Dermis microvascular lymphatic vessel endothelial cell (primary cell): ENCODE measurements around the gene SUSD2. TPM values are rescaled to one million over a fixed set of nuclear protein-coding genes. Genes with fewer than 3 reads are reported as not detected.
"Not testable (repeated sequence)": the region's sequence is repeated elsewhere in the genome, so short reads cannot be mapped to it uniquely, and the experiment has no call there.

Source experiments
- DNase-seq, 2 donors: peaks; one replicate each; pipeline versions ENCODE4 v3.0.0 to v3.0.0-alpha.2; 2010; ENCODE audit warnings: low read depth in 2 of 2
- total RNA-seq: library from RNA; depleted of rRNA; stranded (reverse); fragments of >200 nt; gene quantifications from 2 replicates; pipeline ENCODE4 v1.2.1, GENCODE V29; 2014

The SUSD2 gene
- total RNA-seq, 1 donor from 2014 or later, result 0.26 TPM

DNA sequence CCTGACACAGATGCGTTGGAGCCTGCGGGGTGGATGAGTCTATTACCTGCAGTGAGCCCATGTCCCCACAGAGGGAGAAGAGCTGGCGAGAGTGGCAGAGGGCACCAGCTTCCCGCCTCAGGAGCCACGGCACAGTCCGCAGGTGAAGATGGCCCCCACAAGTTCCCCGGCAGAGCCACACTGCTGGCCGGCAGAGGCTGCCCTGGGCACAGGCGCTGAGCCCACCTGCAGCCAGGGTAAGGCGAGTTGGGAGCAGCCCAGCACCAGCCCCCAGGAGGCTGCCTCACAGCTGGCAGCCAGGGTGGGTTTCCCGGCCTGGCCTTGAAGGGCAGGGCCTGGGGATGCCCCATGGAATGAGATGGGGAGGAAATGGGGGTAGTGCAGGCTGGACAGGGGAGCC, 5.2 kb upstream of the SUSD2 start:
- no peak for DNase-seq

GRCh38 chr22:24176630-24177029, 4.7 kb upstream of the SUSD2 start:
- no peak for DNase-seq

DNA sequence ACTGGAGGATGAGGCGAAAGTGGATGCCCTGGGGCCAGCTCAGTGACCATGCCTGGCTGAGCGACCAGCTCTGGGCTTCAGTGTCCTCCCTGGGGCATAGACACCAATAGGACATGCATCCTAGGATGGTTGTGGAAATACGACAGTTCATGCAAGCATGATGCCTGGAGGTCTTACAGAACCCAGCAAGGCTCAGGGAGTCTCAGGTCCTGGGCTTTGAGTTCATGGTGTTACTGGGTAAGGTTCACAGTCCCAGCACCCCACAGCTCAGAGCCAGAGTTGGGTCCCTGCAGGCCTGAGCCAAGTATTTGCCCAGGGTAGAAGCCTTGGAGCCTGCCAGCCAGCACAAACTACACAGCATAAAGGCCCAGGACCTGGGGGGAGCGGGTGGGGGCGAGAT, 4.2 kb upstream of the SUSD2 start:
- no peak for DNase-seq

DNA sequence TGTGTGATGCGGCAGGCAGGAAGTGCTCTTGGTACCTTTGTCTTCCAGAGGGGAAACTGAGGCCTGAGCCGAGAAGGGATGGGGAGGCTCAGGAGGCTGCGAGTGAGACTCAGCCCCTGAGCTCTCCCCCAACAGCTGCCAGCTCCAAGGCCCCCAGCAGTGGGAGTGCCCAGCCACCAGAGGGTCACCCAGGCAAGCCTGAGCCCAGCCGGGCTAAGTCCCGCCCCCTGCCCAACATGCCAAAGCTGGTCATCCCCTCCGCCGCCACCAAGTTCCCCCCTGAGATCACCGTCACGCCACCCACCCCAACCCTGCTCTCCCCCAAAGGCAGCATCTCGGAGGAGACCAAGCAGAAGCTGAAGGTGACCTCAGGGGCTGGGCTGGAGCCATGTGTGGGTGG, 3.8 kb upstream of the SUSD2 start:
- no peak for DNase-seq

GRCh38 chr22:24178021-24178431, 3.3 kb upstream of the SUSD2 start:
- DNase-seq, result no peak

DNA sequence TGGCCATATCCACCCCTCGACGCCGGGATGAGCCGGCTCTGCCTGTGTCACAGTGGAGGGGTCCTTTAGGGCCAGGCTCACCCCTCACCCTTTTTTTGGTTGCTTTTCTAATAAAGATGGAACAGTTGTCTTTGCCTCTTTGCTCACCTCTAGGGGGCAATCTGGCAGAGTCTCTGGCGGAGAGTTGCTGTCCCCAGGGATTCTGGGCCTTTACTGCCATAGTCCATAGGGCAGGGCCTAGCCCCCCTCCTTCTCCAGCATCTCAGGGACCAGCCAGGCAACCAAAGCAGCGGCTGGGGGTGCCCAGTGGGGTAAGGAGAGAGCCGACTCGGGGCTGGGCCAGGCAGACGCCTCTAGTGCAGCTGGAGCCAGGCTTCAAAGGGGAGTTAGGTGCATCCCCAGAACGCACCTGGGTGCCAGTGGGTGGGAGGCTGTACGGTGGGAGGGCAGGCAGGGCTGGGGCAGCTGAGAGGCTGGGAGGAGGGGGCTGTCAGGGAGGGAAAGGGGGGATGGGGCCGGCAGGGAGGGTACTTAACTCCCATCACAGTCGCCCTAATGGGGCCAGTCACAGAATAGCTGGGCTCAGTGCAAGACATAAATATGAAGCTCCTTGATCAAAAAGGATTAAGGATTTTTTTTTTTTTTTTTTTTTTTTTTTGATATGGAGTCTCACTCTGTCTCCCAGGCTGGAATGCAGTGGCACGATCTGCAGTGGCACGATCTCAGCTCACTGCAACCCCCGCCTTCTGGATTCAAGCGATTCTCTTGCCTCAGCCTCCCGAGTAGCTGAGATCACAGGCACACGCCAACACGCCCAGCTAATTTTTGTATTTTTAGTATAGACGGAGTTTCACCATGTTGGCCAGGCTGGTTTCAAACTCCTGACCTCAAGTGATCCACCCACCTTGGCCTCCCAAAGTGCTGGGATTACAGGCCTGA, 2.5 kb upstream of the SUSD2 start:
- DNase-seq, result no peak

GRCh38 chr22:24179478-24180210, 1.6 kb upstream of the SUSD2 start:
- no peak for DNase-seq

- DNase-seq, result no peak
Observed at GRCh38 chr22:24180316-24181087, 785 bp upstream of the SUSD2 start.

DNA sequence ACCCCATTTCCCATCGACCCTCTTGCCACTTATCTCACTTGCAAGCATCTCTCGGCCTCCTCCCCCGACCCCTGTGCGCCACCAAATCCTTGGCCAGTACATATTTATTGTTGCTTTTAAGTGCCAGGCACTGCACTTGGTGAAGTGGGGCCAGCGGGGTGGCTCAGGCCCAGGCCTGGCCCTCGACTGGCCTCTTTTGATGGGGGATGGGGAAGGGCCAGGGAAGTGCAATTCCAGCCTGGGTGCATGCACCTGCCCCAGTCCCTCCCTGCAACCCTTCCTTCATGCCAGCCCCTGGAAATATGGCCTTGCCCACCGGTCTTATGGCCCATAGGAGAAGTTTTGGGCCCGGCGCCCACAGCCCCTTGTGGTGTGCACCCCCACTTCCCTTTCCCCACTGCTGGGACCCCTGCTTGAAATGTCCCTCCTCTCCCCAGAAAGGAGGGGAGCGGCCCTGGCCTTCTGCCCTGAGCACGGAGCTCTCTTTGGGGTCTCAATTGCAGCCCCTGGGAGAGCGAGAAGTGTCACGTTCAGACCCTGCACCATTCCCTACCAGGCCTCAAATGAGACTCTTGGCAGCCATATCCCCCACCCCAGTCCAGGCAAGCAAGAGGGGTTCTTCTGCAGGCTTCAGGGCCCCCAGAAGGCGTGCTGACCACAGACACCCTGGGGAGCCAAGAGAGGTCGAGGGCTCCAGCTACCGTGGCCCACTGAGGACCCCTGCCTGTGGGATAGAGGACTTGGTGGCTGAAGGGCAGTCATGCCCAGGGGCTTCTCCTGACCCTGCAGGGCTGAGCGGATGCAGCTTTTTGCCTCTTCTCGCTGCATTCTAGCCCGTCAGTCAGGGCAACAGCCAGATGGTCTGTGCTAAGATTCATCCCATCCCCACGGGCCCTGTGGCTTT, 961 bp downstream of the SUSD2 start:
- DNase-seq, result no peak

DNA sequence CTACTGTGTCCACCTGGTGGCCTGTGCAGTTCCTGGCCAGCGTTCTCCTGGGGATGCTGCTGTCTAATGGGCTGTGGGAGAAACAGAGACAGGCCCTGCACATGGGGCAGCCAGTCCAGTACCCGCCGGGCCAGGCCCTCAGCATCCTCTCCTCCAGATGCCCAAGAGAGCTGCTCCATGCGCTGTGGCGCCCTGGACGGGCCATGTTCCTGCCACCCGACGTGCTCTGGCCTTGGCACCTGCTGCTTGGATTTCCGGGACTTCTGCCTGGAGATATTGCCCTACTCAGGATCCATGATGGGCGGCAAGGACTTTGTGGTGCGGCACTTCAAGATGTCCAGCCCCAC, 1.6 kb downstream of the SUSD2 start:
- DNase-seq, result not testable (repeated sequence)

DNA sequence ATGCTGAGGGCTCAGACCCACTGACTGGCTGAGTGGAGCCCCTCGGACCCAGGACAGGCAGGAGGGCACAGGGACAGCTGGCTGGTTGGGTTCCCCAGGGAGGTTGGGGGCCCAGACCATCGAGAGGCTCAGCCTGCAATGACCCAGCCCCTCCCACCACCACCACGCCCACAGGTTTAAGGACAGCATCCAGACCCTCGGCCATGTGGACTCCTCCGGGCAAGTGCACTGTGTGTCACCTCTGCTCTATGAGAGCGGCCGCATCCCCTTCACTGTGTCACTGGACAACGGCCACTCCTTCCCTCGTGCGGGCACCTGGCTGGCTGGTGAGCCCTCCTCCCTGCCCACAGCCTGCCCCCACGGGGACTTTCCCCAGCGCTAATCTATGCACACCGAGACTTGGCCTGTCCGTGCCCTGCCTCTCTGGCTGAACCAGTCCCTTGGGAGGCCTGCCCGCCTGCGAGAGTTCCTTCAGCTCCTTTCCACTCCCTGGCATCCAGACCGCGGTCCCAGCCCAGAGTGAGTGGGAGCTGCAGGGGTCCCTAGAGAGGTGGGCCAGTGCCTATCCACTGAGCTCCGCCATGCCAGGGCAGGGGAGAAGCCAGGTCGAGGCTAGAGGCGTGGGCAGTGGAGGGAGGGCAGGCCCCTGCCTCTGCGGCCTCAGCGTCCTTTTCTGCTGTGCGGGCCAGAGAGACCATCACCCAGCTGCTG, 2.2 kb downstream of the SUSD2 start:
- no peak for DNase-seq

DNA sequence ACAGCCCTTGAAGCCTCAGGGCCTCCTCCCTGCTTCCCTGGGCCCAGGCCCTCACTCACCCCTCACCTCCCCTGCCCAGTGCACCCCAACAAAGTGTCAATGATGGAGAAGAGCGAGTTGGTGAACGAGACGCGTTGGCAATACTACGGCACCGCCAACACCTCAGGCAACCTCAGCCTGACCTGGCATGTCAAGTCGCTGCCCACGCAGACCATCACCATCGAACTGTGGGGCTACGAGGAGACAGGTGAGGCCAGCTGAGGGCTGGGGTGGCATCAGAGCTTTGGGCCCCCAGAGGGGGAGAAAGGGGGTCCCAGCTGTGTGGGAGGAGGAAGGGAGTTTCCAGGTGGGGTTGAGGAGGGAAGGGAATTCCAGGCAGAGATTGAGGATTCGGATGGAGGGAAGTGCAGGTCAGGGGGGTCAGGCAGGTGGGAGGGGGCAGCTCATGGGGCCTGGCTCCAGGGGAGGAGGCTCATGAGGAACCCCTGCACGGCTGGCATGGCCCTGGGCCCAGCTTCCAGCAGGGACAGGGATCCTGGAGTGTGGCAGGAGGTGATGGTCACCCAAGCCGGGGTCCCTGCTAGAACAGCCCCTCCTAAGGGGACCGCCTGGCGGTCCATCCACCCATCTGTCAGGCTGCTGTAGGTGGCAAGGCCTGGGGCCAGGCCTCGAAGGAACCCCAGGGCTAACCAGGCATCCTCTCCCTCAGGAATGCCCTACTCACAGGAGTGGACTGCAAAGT, 2.9 kb downstream of the SUSD2 start:
- DNase-seq, result no peak

GRCh38 chr22:24185001-24185500, 3.8 kb downstream of the SUSD2 start:
- no peak for DNase-seq

DNA sequence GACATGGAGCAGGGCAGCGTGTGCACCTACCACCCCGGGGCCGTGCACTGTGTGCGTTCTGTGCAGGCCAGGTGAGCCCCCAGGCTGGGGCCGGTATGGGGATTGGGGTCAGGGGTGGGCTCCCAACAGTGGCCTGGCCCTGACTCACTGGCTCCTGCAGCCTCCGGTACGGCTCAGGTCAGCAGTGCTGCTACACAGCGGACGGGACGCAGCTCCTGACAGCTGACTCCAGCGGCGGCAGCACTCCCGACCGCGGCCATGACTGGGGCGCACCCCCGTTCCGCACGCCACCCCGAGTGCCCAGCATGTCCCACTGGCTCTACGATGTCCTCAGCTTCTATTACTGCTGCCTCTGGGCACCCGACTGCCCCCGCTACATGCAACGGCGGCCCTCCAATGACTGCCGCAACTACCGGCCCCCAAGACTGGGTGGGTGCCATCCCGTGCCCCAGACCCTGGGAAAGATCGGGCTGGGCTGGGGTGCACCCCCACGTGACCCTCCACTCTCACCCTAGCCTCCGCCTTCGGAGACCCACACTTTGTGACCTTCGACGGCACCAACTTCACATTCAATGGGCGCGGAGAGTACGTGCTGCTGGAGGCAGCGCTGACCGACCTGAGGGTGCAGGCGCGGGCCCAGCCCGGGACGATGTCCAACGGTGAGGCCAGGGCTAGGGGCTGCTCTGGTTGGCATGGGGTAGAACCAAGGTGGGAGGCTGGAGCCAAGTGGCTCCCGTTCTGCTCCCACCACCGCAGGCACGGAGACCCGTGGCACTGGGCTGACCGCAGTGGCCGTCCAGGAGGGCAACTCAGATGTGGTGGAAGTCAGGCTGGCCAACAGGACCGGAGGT, 4.4 kb downstream of the SUSD2 start:
- no peak for DNase-seq

- no peak for DNase-seq
Observed at GRCh38 chr22:24186352-24186740, 5.1 kb downstream of the SUSD2 start.

GRCh38 chr22:24186892-24187670, 5.8 kb downstream of the SUSD2 start:
- DNase-seq, result no peak

DNA sequence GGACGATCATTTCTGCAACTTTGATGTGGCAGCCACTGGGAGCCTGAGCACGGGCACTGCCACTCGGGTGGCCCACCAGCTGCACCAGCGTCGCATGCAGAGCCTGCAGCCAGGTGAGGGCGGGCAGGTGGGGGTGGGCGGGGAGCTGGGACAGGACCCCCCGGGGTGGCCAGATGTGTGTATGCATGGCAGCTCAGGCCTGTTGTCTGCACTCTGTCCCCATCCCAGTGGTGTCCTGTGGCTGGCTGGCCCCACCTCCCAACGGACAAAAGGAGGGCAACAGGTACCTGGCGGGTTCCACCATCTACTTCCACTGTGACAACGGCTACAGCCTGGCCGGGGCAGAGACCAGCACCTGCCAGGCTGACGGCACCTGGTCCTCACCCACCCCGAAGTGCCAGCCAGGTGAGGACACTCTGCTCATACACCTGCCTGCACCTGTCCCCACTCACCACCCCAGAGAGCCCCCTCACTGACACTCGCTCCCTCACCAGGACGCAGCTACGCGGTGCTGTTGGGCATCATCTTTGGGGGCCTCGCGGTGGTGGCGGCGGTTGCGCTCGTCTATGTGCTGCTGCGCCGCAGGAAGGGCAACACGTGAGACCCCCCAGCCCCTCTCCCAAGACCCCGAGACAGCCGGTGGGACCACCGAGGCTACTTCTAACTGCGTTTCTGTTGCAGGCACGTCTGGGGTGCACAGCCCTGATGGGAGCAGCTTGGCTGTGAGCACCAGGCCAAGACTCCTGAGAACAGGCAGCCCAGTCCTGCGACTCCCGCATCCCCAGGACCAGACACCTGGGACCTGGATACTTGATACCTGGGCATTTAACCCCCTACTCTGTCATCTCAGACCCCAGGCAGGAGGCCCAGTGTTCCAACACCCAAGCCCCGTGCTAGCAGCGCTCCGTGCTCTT, 6.7 kb downstream of the SUSD2 start:
- DNase-seq, result no peak
